Hindlimb muscle (tissue), 1 donor: ENCODE measurements around the gene STAT2. TPM values are rescaled to one million over a fixed set of nuclear protein-coding genes. Genes with fewer than 3 reads are reported as not detected.
"Not testable (repeated sequence)": the region's sequence is repeated elsewhere in the genome, so short reads cannot be mapped to it uniquely, and the experiment has no call there.

Source experiments
- DNase-seq: peaks from one replicate; pipeline ENCODE4 v3.0.0-alpha.2; 2013
- polyA plus RNA-seq: library from polyadenylated mRNA; unstranded; fragments of 120-200 nt; gene quantifications from one replicate; pipeline ENCODE4 v1.2.1, GENCODE V29; 2013; ENCODE audit not compliant: insufficient read length

Gene STAT2
- polyA plus RNA-seq = 71.4 TPM

GRCh38 chr12:56359851-56360767, at the start of gene STAT2:
STAT2 (minus strand) TSS chr12:56360107; CDS start chr12:56356571, 3,536 bp downstream.
- peak; percentile 99 for DNase-seq

- DNase-seq = no peak
These were observed 49.0 kb upstream of the STAT2 start for GRCh38 chr12:56408799-56409417.

- DNase-seq = not testable (repeated sequence)
These were observed 44.3 kb upstream of the STAT2 start for GRCh38 chr12:56404227-56404626.

- not testable (repeated sequence) for DNase-seq
These were observed 41.7 kb upstream of the STAT2 start for GRCh38 chr12:56401612-56402011.

- not testable (repeated sequence) for DNase-seq
These were observed 41.2 kb upstream of the STAT2 start for GRCh38 chr12:56401125-56401524.

GRCh38 chr12:56399466-56399865, 39.6 kb upstream of the STAT2 start:
- not testable (repeated sequence) for DNase-seq

- no peak for DNase-seq
These were observed 38.4 kb upstream of the STAT2 start for GRCh38 chr12:56398324-56398723.

GRCh38 chr12:56392331-56392730, 32.4 kb upstream of the STAT2 start:
- DNase-seq = no peak

- DNase-seq = no peak
These were observed 31.8 kb upstream of the STAT2 start for GRCh38 chr12:56391721-56392120.

- no peak for DNase-seq
These were observed 29.5 kb upstream of the STAT2 start for GRCh38 chr12:56389412-56389811.

GRCh38 chr12:56387152-56387736, 27.3 kb upstream of the STAT2 start:
- DNase-seq = no peak

- DNase-seq = no peak
These were observed 26.0 kb upstream of the STAT2 start for GRCh38 chr12:56385873-56386272.

- no peak for DNase-seq
These were observed 22.7 kb upstream of the STAT2 start for GRCh38 chr12:56382611-56383010.

- DNase-seq = no peak
These were observed 18.0 kb upstream of the STAT2 start for GRCh38 chr12:56377989-56378316.

- no peak for DNase-seq
These were observed 17.5 kb upstream of the STAT2 start for GRCh38 chr12:56377310-56377988.

GRCh38 chr12:56375598-56376434, 15.9 kb upstream of the STAT2 start:
- DNase-seq = no peak

GRCh38 chr12:56374726-56375597, 15.1 kb upstream of the STAT2 start:
- DNase-seq = no peak

- no peak for DNase-seq
These were observed 13.6 kb upstream of the STAT2 start for GRCh38 chr12:56373515-56373914.

GRCh38 chr12:56366948-56367347, 7.0 kb upstream of the STAT2 start:
- no peak for DNase-seq

GRCh38 chr12:56362130-56363059, 2.5 kb upstream of the STAT2 start, which contains the start of gene APOF:
APOF (minus strand) TSS chr12:56362857; CDS start chr12:56362745, 112 bp downstream.
- no peak for DNase-seq
